Vagina (tissue), 2 donors: Measurements from ENCODE around the gene TLK2. TPM values are rescaled to one million over a fixed set of nuclear protein-coding genes. Genes with fewer than 3 reads are reported as not detected.

Source experiments
- DNase-seq, 2 donors: peaks; one replicate each; pipeline ENCODE4 v3.0.0-alpha.2; 2017; ENCODE audit errors: extremely low spot score in 2 of 2
- H3K27ac ChIP-seq: fragments of 200-600 bp; sonication (generic); one replicate; pipeline ENCODE4 v1.5.1; 2019
- H3K27me3 ChIP-seq: fragments of 200-600 bp; sonication (generic); one replicate; pipeline ENCODE4 v1.5.1; 2019
- H3K36me3 ChIP-seq, 2 donors: fragments of 200-600 bp; sonication (generic); one replicate each; pipeline ENCODE4 v1.5.1; 2017 to 2019
- H3K4me1 ChIP-seq: fragments of 200-600 bp; sonication (generic); one replicate; pipeline ENCODE4 v1.5.1; 2019
- H3K4me3 ChIP-seq, 2 donors: fragments of 200-600 bp; sonication (generic); 1 replicate in 1 of 2; 2 replicates in 1 of 2; pipeline ENCODE4 v1.5.1; 2016 to 2019
- H3K9me3 ChIP-seq: fragments of 200-600 bp; sonication (generic); one replicate; pipeline ENCODE4 v1.5.1; 2019
- CTCF ChIP-seq, 3 experiments: fragments of 450-650 bp in 2 of 3; fragments of 200-600 bp in 1 of 3; sonication (generic) in 1 of 3; IDR thresholded peaks; one replicate each; pipeline ENCODE4 v1.5.1; 2017 to 2019; ENCODE audit warnings: antibody characterized with exemption in 3 of 3, mild to moderate bottlenecking in 2 of 3, moderate library complexity in 2 of 3
- POLR2A ChIP-seq, 2 donors: fragments of 450-650 bp; IDR thresholded peaks; one replicate each; pipeline ENCODE4 v1.6.1; 2017; ENCODE audit warnings: antibody characterized with exemption in 2 of 2, mild to moderate bottlenecking in 2 of 2, moderate library complexity in 2 of 2
- POLR2AphosphoS5 ChIP-seq, 2 donors: sonication (generic); formaldehyde crosslinking; IDR thresholded peaks; one replicate each; pipeline ENCODE4 v1.9.0; 2017; ENCODE audit warnings: antibody characterized with exemption in 2 of 2, mild to moderate bottlenecking in 2 of 2, low read depth in 1 of 2; ENCODE audit not compliant: insufficient read depth in 1 of 2
- intact Hi-C: fragments of 100-400 bp; cut with DNase I; formaldehyde crosslinking; loops from one replicate; pipeline ENCODE4 v1.15.1; 2023
- total RNA-seq: library from RNA; depleted of rRNA; stranded (reverse); fragments of >200 nt; gene quantifications from one replicate; pipeline ENCODE4 v1.2.3, GENCODE V29; 2016

The TLK2 gene
- total RNA-seq, 1 donor from 2014 or later, result 40.3 TPM

GRCh38 chr17:62644487-62645173, 166.0 kb downstream of the TLK2 start:
- Histone ChIP-seq H3K27ac (no peak overlapping the region), H3K36me3 (no peaks in the 10 kb centered on the region), H3K4me1 (peaks cover 21% of the 10 kb centered on the region), H3K9me3 (no peaks in the 10 kb centered on the region), H3K4me3 (no peak overlapping the region), H3K27me3 (no peaks in the 10 kb centered on the region)
- DNase-seq, result no peak
- TF ChIP-seq POLR2A (IDR thresholded peaks at IDR 0.05), result no peak
- intact Hi-C loops, result no loop called here

GRCh38 chr17:62648251-62648955, 169.8 kb downstream of the TLK2 start:
- TF ChIP-seq POLR2A (IDR thresholded peaks at IDR 0.05) (no peak), CTCF (IDR thresholded peaks at IDR 0.05) (no peak)
- Histone ChIP-seq H3K36me3 (no peaks in the 10 kb centered on the region), H3K9me3 (no peaks in the 10 kb centered on the region), H3K4me3 (peak overlapping the region in 1 of 2 donors; percentile 7), H3K4me1 (peaks cover 37% of the 10 kb centered on the region), H3K27me3 (no peaks in the 10 kb centered on the region), H3K27ac (peak overlapping the region; percentile 8)
- intact Hi-C loops, result no loop called here
- peak in 1 of 2 donors; percentile 75 for DNase-seq

- peak in 1 of 2 donors; percentile 74 for DNase-seq
- H3K27me3 ChIP-seq, result no peaks in the 10 kb centered on the region
- intact Hi-C loops, result no loop called here
These were observed 170.3 kb downstream of the TLK2 start for GRCh38 chr17:62648956-62649294.

GRCh38 chr17:62649570-62649969, 170.9 kb downstream of the TLK2 start:
- Histone ChIP-seq H3K9me3 (no peaks in the 10 kb centered on the region), H3K27me3 (no peaks in the 10 kb centered on the region), H3K36me3 (no peaks in the 10 kb centered on the region), H3K4me1 (peaks cover 48% of the 10 kb centered on the region), H3K27ac (no peak overlapping the region), H3K4me3 (no peak overlapping the region)
- intact Hi-C loops, result no loop called here
- TF ChIP-seq POLR2A (IDR thresholded peaks at IDR 0.05) (no peak), CTCF (IDR thresholded peaks at IDR 0.05) (no peak), POLR2AphosphoS5 (IDR thresholded peaks at IDR 0.05; ENCODE audit: insufficient read depth in 1 of 2, low read depth in 1 of 2) (no peak)
- peak in 1 of 2 donors; percentile 77 for DNase-seq

More at GRCh38 chr17:62648956-62649294, 170.3 kb downstream of the TLK2 start:
- H3K4me3 ChIP-seq, result no peak overlapping the region
- TF ChIP-seq CTCF (IDR thresholded peaks at IDR 0.05) (no peak), POLR2AphosphoS5 (IDR thresholded peaks at IDR 0.05; ENCODE audit: insufficient read depth in 1 of 2, low read depth in 1 of 2) (no peak), POLR2A (IDR thresholded peaks at IDR 0.05) (no peak)
- peak overlapping the region; percentile 8 for H3K27ac ChIP-seq
- H3K36me3 ChIP-seq, result no peaks in the 10 kb centered on the region
- no peaks in the 10 kb centered on the region for H3K9me3 ChIP-seq
- peaks cover 42% of the 10 kb centered on the region for H3K4me1 ChIP-seq

GRCh38 chr17:62650587-62650986, 172.0 kb downstream of the TLK2 start:
- no peaks in the 10 kb centered on the region for H3K9me3 ChIP-seq
- no peak overlapping the region for H3K27ac ChIP-seq
- H3K4me1 ChIP-seq, result peaks cover 54% of the 10 kb centered on the region
- H3K4me3 ChIP-seq, result no peak overlapping the region
- no peaks in the 10 kb centered on the region for H3K36me3 ChIP-seq
- no peak for TF ChIP-seq CTCF (IDR thresholded peaks at IDR 0.05)
- no peak for TF ChIP-seq POLR2AphosphoS5 (IDR thresholded peaks at IDR 0.05; ENCODE audit: insufficient read depth in 1 of 2, low read depth in 1 of 2)
- TF ChIP-seq POLR2A (IDR thresholded peaks at IDR 0.05), result no peak
- no peak for DNase-seq
- intact Hi-C loops, result no loop called here
- H3K27me3 ChIP-seq, result no peaks in the 10 kb centered on the region
